SU-DHL-6 (cell line): ENCODE results near the gene RPL4.

Experiments used
- H2AFZ ChIP-seq: fragments of 200-600 bp; sonication (generic); 2 replicates; pipeline ENCODE4 v1.6.1; 2014; ENCODE audit warnings: low read depth, mild to moderate bottlenecking, moderate library complexity, mixed read lengths, antibody characterized with exemption, low read length; ENCODE audit not compliant: severe bottlenecking
- H3F3A ChIP-seq: fragments of 200-600 bp; shearing (Covaris generic); 2 replicates; pipeline ENCODE4 v1.6.0; 2016; ENCODE audit warnings: antibody characterized with exemption, mild to moderate bottlenecking; ENCODE audit not compliant: insufficient read depth
- H3K27ac ChIP-seq: fragments of 200-600 bp; sonication (generic); 2 replicates; pipeline ENCODE4 v1.5.1; 2016; ENCODE audit warnings: low read depth, mild to moderate bottlenecking, low read length, moderate library complexity, mixed read lengths
- H3K27me3 ChIP-seq: fragments of 200-600 bp; sonication (generic), shearing (Covaris generic); 2 replicates; pipeline ENCODE4 v1.6.0; 2014; ENCODE audit warnings: mild to moderate bottlenecking, low read length
- H3K36me3 ChIP-seq: fragments of 200-600 bp; sonication (generic); 2 replicates; pipeline ENCODE4 v1.6.1; 2014; ENCODE audit warnings: mild to moderate bottlenecking, low read length, mixed read lengths
- H3K4me2 ChIP-seq: fragments of 300-600, 200-600 bp; shearing (Covaris generic), sonication (generic); 2 replicates; pipeline ENCODE4 v1.6.0; 2014; ENCODE audit warnings: low read length, low read depth, mild to moderate bottlenecking; ENCODE audit not compliant: poor library complexity, severe bottlenecking
- H3K4me3 ChIP-seq: fragments of 200-600 bp; sonication (generic); 2 replicates; pipeline ENCODE4 v1.5.1; 2014; ENCODE audit warnings: antibody characterized with exemption, low read length, mild to moderate bottlenecking, mixed read lengths; ENCODE audit not compliant: insufficient read depth, poor library complexity, severe bottlenecking
- H3K79me2 ChIP-seq: fragments of 200-600 bp; sonication (generic); 2 replicates; pipeline ENCODE4 v1.6.1; 2014; ENCODE audit warnings: mild to moderate bottlenecking, low read length, moderate library complexity; ENCODE audit not compliant: insufficient read depth
- H3K9ac ChIP-seq: fragments of 200-600 bp; sonication (generic); 2 replicates; pipeline ENCODE4 v1.7.0; 2014; ENCODE audit warnings: mild to moderate bottlenecking, low read length
- H3K9me2 ChIP-seq: fragments of 200-600 bp; sonication (generic); replicated peaks from 2 replicates; pipeline ENCODE4 v1.6.1; 2014; ENCODE audit warnings: low read length; ENCODE audit not compliant: insufficient read depth
- H3K9me3 ChIP-seq: fragments of 200-600 bp; sonication (generic); 2 replicates; pipeline ENCODE4 v1.6.1; 2014; ENCODE audit warnings: low read length, mixed read lengths; ENCODE audit not compliant: insufficient read depth
- H4K20me1 ChIP-seq: fragments of 200-600 bp; sonication (generic); 2 replicates; pipeline ENCODE4 v1.6.1; 2014; ENCODE audit warnings: low read depth, mild to moderate bottlenecking, antibody characterized with exemption, low read length, moderate library complexity, mixed read lengths
- EZH2phosphoT487 ChIP-seq: fragments of 200-600 bp; sonication (generic), shearing (Covaris generic); conservative IDR thresholded peaks from 2 replicates; pipeline ENCODE4 v1.6.1; 2018; ENCODE audit warnings: mild to moderate bottlenecking, antibody characterized with exemption, low read length, moderate library complexity, mixed read lengths
- TF ChIP-seq, protein P1 (sequence below): fragments of 200-600 bp; sonication (generic); IDR thresholded peaks from one replicate; pipeline ENCODE4 v1.5.1; 2017; ENCODE audit warnings: antibody characterized with exemption, mild to moderate bottlenecking, low read length, moderate library complexity; ENCODE audit not compliant: insufficient read depth, poor library complexity, severe bottlenecking

Gene RPL4

GRCh38 chr15:66497502-66498455 lies 6.9 kb downstream of the RPL4 start, which contains the start of gene SNAPC5:
TSS of gene SNAPC5 (minus strand) at chr15:66497762. CDS start at chr15:66497731, 31 bp downstream.
- H3K4me2 ChIP-seq = peak within 1 kb of the TSS; percentile 91
- peak within 1 kb of the TSS; percentile 82 for H3K4me3 ChIP-seq
- H3K9me3 ChIP-seq = no peaks in the 10 kb centered on the region
- TF ChIP-seq, protein P1, sequence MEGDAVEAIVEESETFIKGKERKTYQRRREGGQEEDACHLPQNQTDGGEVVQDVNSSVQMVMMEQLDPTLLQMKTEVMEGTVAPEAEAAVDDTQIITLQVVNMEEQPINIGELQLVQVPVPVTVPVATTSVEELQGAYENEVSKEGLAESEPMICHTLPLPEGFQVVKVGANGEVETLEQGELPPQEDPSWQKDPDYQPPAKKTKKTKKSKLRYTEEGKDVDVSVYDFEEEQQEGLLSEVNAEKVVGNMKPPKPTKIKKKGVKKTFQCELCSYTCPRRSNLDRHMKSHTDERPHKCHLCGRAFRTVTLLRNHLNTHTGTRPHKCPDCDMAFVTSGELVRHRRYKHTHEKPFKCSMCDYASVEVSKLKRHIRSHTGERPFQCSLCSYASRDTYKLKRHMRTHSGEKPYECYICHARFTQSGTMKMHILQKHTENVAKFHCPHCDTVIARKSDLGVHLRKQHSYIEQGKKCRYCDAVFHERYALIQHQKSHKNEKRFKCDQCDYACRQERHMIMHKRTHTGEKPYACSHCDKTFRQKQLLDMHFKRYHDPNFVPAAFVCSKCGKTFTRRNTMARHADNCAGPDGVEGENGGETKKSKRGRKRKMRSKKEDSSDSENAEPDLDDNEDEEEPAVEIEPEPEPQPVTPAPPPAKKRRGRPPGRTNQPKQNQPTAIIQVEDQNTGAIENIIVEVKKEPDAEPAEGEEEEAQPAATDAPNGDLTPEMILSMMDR = peak; percentile 99
- TF ChIP-seq EZH2phosphoT487 = no peak
- H3K27me3 ChIP-seq = no peaks in the 10 kb centered on the region
- H4K20me1 ChIP-seq = peaks cover 13% of the 10 kb centered on the region
- peaks cover 29% of the 10 kb centered on the region for H3K79me2 ChIP-seq
- H3F3A ChIP-seq = peaks cover 60% of the 10 kb centered on the region
- H2AFZ ChIP-seq = peak within 1 kb of the TSS; percentile 21
- peak within 1 kb of the TSS; percentile 89 for H3K9ac ChIP-seq
- peak within 1 kb of the TSS; percentile 71 for H3K27ac ChIP-seq
- no peaks in the 10 kb centered on the region for H3K9me2 ChIP-seq
- peaks cover 37% of the 10 kb centered on the region for H3K36me3 ChIP-seq

GRCh38 chr15:66496951-66497501 lies 7.6 kb downstream of the RPL4 start:
- H3F3A ChIP-seq = peaks cover 57% of the 10 kb centered on the region
- H2AFZ ChIP-seq = peak overlapping the region; percentile 21
- peaks cover 7% of the 10 kb centered on the region for H4K20me1 ChIP-seq
- peaks cover 21% of the 10 kb centered on the region for H3K79me2 ChIP-seq
- H3K9me3 ChIP-seq = no peaks in the 10 kb centered on the region
- peak overlapping the region; percentile 91 for H3K4me2 ChIP-seq
- H3K27ac ChIP-seq = peak overlapping the region; percentile 71
- TF ChIP-seq, protein P1 = no peak
- no peak for TF ChIP-seq EZH2phosphoT487
- H3K9me2 ChIP-seq = no peaks in the 10 kb centered on the region
- H3K36me3 ChIP-seq = peaks cover 37% of the 10 kb centered on the region
- H3K9ac ChIP-seq = peak overlapping the region; percentile 89
- H3K27me3 ChIP-seq = no peaks in the 10 kb centered on the region
- H3K4me3 ChIP-seq = peak overlapping the region; percentile 82

DNA sequence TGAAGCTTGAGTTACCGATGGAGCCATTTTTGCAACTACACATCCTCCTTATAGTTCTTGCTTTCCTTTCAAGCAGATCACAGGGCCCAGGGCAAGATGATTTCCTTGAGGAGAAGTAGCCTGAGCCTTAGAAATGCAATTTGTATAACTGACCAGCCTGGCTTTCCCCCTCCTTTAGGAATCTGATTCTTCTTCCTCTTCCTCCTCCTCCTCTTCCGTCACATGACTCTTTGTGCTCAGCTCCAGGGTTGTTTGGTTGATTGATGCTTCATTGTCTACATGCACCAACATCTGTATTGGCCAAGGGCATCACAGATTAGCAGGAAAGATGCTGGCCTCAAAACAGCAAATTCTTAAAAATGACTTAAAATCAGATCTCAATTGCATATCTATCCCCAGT lies 10.4 kb downstream of the RPL4 start:
- Histone ChIP-seq H3K36me3 (peaks cover 18% of the 10 kb centered on the region; the same call in 1 of the 2 replicates), H3K9ac (no peak overlapping the region), H3K27me3 (no peaks in the 10 kb centered on the region), H3K9me2 (no peaks in the 10 kb centered on the region), H3K4me3 (no peak overlapping the region), H3K27ac (no peak overlapping the region), H2AFZ (no peak overlapping the region), H4K20me1 (no peaks in the 10 kb centered on the region), H3K9me3 (no peaks in the 10 kb centered on the region), H3K4me2 (no peak overlapping the region), H3K79me2 (peaks cover 14% of the 10 kb centered on the region), H3F3A (peaks cover 44% of the 10 kb centered on the region)
- TF ChIP-seq, protein P1 = no peak
- TF ChIP-seq EZH2phosphoT487 = no peak
